NCI-H2196 treated with DMSO at 0.1 percent for 48 hours (cell line): ENCODE results near the gene BSPRY.

Source experiments
- DNase-seq: peaks from one replicate; lab custom pipeline; 2025; ENCODE audit not compliant: unreplicated experiment; lab: John Stamatoyannopoulos, UW

The BSPRY gene

DNA sequence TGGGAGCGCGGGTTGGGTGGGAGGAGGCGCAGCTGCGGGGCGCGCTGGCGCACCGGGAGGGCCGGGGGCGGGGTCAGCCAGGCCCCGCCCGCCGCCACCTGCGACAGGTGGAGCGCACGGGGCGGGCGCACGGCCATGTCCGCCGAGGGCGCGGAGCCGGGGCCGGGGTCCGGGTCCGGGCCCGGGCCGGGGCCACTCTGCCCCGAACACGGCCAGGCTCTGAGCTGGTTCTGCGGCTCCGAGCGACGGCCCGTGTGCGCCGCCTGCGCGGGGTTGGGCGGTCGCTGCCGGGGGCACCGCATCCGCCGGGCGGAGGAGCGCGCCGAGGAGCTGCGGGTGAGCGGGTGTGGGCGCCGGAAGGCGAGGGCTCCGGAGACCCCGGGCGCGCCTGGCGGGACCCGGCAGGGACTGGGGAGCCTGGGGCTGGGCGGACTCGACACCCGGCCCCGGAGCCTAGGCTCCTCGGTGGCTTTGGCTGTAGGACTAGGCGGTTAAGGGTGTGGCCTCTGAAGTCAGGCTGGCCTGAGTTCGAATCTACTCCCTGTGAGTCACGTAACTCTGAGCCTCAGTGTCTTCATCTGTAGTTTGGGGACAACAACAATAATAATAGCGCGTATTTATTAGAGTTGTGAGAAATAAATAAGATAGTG is at the start of gene BSPRY:
Gene BSPRY (plus strand): TSS at position 97 of the 650 bp plus-strand sequence. CDS start 39 bp downstream, at position 136.
- no peak for DNase-seq

DNA sequence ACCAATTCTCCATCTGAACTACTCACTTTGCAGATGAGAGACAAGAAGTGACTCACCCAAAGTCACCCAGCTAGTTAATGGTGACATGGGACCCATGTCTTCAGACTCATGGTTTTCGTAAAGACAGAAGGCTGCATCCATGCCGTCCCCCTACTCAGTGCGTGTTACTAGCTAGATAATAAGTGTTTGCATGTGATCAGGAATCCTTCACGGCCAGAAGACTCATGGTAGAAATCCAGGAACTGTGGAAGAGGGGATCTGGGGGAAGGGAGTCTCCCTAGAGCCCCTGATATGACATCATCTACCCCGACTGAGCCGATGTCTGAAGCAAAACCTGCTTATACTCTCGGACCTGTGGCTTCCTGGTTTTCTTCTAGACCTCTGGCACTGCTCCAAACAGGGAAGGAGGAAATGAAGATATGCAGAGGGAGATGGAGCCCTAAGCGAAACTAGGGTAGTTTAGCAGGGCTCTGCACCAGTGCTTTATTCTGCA is 49.5 kb upstream of the BSPRY start:
- DNase-seq: peak; percentile 69

DNA sequence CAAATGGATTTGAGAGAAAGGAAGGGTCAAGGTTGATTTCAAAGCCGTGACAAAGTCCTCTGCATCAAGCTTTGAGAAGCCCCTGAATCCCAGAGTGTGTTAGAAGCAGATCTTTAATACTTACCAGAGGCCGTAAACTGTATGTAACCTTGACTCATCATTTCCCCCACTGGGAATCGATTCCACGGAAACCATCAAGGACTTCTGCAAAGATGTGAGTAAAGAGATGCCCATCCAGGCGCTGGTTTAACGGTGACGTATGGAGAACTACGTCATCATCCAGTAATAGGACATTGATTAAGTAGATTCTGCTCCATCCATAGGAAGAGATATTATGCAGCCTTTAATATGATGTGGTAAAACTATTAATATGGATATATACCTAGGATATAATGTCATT is 47.8 kb upstream of the BSPRY start:
- no peak for DNase-seq

DNA sequence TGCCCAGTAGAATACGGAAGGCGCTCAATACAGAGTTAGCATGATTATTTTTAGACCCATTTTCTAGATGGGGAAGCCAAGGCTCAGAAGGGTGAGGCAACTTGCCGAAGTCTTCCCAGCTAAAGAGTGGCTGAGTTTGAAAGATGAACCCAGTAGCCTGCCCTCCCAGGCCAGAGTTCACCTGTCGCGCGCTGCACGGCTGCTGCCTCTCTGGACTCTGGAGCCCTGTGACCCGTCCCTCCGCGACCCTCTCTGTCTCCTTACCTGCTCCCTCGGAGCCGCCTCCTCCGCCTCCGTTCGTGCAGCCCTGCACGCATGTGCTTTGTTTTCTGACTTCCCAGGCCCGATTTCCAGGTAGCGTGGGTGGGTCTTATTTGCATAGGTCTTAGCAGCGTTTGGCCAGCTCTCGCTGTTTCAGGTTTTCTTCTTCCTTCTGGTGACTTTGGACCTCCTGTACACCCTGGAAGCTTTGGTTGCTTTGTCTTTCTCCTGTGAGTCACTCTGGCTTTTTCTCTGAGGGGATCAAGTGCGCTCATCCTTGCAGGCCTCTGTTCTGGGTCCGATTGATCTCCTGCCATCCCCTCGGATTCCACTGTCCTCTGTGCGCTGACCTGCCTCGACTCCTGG is 46.4 kb upstream of the BSPRY start, which contains the start of gene RNF183:
Gene RNF183 (minus strand): TSS at position 585 of the 627 bp plus-strand sequence. CDS start 5,192 bp downstream, outside the sequence.
- DNase-seq: no peak

DNA sequence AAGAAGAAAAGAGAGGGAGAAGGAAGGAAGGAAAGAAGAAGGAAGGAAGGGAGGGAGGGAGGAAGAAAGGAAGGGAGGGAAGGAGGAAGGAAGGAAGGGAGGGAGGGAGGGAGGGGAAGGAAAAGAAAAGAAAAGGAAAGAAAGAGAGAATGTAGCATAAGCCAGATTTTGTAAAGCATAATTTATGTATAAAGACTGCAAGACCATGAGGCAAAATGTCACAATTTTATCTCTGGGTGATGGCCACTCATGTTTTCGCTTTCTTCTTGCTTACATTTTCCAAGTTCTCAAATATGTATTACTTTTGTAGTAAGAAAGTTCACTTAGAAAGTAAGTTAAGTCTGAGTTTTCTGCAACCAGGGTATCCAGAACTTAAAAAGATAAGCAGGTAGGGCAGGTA is 42.8 kb upstream of the BSPRY start:
- DNase-seq: no peak

DNA sequence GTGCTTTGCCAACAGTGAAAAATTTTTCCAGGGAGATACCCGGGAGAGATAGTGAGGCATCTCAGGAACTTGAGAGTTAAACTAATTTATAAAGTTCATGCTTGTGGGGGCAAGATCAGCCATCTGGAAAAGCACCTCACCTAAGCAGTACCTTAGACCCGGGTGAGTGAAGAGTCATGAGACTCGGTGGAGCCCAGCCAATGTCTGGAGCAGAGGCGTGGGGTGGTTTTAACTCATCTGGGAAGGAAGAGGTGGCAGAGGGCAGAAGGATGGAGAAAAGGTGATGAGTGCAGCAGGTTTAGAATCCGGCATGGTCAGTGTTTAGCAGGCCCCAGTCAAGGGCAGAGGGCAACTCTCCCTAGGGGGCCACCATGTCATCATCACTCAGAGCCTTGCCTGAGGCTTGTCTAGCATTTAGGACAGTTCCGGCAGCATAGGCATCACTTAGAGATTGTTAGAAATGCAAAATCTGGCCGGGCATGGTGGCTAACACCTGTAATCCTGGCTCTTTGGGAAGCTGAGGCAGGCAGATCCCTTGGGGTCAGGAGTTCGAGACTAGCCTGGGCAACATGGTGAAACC is 41.9 kb upstream of the BSPRY start:
- no peak for DNase-seq

DNA sequence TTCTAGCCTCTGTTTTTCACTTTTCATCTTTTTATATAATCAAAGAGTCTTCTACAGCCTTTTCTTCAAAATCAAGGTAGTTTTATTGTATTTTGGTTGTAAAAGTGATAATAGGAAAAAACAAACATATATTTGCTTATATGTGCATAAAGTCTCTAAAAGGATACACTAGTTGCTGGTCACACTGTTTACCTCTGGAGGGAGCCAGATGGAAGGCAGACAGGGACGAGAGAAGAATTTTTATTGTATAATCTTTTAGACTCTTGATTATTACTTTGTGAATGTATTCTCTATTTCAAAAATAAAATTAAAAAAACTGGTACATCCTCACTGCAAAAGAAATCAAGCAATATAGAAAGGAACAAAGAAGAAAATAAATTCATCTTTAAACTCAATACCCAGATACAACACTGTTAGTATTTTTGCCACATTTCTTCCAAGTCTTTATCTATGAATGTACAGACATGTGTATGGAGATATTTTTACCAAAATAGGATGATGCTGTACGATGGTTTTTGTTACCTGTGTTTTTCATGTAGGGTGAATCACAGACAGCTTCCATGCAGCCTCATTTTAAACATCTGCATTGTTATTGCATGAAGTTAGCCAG is 40.0 kb upstream of the BSPRY start:
- DNase-seq: peak; percentile 11

DNA sequence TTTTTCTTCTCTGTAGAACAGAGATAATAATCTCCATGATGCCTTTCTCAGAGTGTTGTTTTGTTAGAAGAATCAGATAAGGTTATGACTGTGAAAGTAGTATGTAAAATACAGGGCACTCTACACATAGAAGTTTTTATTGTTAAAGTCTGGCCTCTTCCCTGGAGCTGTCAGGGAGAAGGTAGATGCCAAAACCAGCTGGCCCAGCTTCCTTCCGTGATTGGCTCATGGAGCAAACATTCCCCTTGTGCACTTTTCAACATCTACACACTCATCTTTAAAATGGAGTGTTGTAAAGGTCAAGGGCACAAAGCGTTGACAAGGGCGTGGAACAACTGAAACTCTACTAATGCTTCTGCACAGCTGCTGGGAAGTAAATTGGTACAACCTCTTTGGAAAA is 38.8 kb upstream of the BSPRY start:
- DNase-seq: no peak

DNA sequence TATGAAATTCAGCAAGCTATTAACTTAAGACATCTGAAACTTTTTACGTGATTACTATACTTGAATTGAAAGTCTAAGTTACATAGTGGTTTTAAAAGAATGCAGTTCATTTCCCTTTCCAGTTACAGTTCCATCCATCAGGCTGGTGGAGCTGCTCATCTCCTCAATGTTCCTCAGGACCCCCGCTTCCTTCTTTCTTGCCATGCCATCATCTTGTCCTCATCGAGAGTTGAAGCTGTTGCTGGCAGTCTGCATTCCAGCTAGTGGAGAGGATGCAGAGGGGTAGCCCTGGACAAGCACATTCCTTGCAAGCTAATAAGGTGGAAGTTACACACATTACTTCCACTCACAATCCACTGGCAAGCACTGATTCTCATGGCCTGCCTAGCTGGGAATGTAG is 37.4 kb upstream of the BSPRY start:
- no peak for DNase-seq

DNA sequence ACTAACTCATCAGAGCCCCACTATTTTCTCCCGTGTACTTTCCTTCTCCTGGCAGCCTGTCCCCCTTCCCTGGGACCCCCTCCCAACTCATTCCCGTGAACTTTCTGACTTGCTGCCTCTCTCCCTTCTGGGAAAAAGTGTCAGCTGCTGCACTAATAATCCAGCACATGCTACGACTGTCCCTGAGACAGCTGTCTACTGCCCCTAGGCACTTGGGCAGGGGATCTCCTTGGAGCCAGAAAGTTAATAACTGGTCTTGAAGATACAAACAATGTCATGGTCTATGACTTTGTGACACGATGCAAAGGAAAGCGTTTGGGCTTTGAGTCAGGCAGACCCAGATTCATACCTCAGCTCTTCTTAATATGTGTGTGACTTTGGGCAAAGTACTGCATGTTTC is 36.1 kb upstream of the BSPRY start:
- DNase-seq: no peak

DNA sequence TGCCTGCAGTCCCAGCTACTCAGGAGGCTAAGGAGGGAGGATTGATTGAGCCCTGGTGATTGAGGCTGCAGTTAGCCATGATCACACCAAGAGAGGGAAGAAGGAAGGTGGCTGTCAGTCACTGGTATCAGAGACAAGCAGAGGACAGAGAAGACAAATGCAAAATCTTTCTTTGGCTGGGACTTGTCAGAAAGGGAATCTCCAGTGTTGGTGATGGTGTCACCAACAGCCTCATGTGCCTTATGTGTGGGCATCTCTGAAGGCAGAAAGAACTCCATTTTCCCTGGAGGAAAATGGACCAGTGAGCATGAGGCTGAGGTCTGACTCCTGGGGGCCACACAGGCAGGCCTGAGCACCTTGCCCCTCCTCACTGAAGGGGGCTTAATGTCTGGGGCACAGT is 34.1 kb upstream of the BSPRY start:
- DNase-seq: no peak

DNA sequence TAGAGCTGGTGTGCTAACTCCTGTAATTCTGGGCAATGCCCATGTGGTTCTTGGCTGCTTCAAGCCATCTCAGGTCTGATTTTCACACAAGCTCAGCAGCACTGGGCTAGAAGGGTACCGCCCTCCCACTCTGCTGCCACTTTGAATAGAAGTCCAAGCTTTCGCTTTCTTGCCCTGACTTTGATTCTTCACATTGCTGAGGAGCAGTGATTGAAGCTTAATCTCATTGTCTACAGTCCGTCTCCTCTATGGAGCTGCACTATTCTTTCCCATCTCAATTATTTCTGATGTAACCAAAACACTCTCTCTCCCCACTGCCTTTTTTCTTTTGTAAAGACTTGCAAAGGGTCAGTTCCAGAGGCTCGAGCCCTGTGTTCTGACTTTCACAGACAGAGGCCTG is 33.3 kb upstream of the BSPRY start:
- DNase-seq: no peak

DNA sequence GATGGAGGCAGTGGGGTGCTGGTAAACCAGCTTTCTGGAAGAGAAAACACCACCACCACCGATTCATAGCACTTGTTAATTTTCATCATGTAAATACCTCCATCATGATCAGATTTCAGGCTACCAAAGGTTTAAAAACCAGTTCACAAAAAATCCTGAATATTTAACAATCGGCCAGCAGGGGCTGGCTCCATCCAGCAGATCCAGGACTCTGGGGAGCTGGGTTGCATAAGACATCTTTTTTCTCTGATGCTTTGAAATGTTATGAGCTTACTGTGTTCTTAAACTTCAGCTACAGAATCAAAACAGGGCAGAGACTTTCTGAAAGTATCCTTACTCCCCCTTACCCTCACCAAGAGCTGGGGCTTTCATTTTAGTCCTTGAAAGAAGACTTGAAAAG is 31.6 kb upstream of the BSPRY start:
- no peak for DNase-seq

DNA sequence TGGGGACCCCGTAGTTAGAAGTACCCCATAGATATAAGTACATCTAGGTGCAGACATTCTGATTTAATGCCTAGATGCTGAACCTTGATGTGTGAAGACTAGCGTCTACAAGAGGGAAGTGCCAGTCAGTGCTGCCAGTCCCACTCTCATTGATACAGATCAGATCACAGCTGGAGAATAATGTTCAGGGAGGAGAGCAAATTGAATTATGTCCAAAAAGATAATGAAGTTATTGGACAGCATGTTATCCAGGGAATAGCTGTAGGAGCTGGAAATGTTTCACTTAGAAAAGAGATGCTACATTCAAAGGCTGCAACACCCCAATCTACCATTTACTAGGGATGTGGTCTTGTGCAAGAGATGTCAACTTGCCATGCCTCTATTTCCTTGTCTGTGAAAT is 30.3 kb upstream of the BSPRY start:
- DNase-seq: no peak

DNA sequence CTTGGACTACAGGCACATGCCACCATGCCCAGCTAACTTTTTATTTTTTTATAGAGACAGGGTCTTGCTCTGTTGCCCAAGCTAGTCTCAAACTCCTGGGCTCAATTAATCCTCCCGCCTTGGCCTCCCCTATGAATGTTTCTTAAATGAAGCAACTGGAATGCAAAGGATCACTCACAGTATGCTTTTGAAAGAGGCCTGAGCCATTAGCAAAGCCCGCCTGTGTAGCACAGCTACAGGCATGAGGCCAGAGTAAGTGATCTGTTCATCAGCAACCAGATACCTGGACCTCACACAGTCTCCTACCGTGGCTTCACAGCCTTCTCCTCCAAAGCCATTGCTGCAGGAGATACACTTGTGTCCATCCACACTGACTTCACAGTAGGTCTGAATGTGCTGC is 29.3 kb upstream of the BSPRY start:
- no peak for DNase-seq

DNA sequence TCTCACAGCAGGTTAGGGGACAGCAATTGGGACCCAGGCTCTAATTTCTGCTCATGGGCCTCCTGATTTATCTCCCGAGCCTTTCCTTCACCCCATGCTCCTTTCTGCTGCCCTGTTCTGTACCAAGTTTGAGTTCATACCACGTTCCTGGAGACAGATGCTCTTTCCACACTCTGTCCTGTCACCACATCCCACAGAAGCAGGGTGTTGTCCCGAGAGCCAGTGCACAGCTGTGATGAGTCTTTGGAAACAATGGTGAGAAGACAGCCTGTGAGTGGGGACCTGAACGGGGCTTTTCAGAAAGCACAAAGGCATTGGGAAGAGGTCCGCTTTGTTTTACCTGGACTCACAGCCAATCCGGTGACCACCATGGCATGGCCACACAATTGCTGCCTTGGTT is 26.7 kb upstream of the BSPRY start:
- no peak for DNase-seq

DNA sequence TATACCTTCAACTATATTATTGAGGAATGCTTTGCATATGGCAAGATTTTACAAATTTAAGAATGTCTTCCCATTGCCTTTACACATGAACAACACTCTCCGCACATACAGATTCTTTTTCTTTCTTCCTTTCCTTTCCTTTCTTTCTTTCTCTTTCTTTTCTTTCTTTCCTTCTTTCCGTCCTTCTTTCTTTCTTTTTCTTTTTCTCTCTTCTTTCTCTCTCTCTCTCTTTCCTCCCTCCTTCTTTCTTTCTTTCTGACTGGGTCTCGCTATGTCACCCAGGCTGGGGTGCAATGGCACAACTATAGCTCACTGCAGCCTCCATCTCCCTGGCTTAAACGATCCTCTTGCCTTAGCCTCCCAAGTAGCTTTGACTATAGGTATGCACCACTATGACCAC is 23.1 kb upstream of the BSPRY start:
- DNase-seq: no peak

DNA sequence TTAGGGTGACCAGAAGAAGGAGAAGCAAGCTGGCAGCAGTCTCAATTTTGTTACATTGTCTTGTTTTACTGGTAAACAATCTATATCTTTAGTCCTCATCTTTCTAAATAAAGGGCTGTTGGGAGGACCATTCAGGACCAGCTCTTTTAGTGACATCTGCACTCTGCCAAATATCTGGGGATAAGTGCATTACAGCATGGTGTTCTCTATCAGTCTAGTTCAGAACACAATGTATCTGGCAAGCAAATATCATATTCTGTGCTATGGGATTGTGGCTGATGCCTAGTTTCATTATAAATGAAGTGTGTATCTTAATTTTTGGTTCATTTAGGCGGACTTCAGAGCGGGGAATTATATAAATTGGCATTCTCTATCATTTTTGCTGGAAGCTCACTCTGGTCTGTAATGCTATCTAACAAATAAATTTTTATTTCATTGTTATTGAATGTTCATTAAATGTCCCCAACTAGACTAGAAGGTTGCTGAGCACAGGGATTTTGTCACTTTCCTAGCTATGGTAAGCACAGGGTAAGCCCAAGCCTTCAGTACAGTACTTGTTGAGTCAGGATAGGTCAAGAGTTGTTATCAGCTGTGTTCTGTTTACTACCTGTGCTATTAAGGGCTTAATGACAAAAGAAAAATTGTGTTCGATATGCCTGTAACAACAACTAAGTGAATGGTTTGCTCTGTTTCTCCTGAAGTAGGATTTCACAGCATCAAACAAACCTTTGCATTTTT is 21.1 kb upstream of the BSPRY start:
- DNase-seq: no peak

DNA sequence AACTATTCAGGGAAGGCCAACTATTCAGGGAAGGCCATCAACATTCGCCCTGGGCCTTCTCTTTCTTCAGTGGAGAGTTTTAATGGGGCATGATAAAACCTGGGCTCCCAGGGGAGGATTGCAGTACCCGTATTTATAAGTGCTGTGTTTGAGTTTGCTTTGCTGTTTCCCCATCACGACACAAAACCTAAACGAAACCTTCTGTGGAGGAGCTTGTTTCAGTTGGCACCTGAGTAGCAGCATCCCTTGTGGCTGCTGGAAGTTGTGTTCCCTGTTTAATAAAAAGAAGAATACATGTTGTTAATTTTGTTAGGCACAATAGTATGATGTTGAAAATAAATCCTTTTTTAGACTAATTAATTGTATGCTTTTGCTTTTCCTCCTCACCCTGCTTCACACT is 17.6 kb upstream of the BSPRY start:
- no peak for DNase-seq

DNA sequence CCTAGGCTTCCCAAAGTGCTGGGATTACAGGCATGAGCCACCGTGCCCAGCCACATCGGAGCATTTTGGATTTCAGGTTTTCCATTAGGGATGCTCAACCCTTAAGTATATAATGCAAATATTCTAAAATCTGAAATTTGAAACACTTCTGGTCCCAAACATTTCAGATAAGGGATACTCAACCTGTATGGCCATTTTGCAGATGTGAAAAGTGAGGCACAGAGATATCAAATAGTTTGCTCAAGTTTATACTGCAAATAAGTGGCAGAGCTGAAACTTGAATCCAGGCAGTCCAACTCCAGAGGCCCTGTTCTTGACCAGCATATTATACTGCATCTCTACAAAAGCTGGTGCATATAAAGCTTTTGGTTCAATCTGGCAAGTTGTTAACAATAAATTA is 11.6 kb upstream of the BSPRY start:
- no peak for DNase-seq

DNA sequence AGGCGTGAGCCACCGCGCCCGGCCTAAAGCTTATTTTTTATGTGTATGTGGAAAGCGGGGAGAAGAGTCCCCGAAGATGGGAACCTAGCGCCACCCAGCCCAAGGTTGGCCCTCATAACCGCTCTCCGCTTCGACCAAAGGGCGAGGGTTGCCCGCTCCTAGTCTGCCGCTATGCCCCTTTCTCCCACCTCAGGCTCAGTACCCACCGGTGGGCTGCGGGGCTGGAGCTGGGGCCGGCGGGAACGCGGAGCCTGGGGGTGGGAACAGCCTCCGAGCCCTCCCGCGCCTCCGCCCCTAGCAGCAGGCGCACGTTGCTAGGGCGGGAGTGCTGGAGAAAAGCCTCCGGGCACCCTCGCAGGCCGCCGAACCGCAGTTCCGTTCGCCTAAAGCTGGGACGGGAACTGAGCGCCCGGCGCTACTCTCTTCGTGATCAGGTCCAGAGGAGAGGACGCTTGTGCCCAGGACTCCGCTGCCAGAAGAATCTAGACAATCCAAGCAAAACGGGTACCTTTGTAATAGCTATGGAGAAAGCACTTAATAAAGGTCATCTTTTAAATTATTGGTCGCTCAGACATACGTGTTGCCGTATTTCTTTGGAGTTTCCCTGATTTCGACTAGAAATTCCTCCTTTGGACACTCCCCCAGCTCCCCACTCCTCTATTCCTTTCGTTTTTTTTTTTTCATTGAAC is 9.2 kb upstream of the BSPRY start, which contains the start of gene WDR31:
Gene WDR31 (minus strand): TSS at position 265 of the 689 bp plus-strand sequence. CDS start 8,253 bp downstream, outside the sequence.
- DNase-seq: peak; percentile 80
